Measurements from ENCODE around the gene DPH2. TPM values are rescaled to one million over a fixed set of nuclear protein-coding genes. Genes with fewer than 3 reads are reported as not detected.

Gene DPH2
- total RNA-seq, 1 donor: 32.6 TPM

GRCh38 chr1:43996733-43997115, 26.9 kb downstream of the DPH2 start:
- no peak for DNase-seq (ENCODE audit: low read depth in 2 of 3, low spot score in 2 of 3)

- DNase-seq (ENCODE audit: low read depth in 2 of 3, low spot score in 2 of 3): no peak
Measured at GRCh38 chr1:43997295-43997999, 27.6 kb downstream of the DPH2 start.

- DNase-seq (ENCODE audit: low read depth in 2 of 3, low spot score in 2 of 3): no peak
Measured at GRCh38 chr1:43998000-43998378, 28.2 kb downstream of the DPH2 start.

GRCh38 chr1:43999455-43999854, 29.6 kb downstream of the DPH2 start:
- no peak for DNase-seq (ENCODE audit: low read depth in 2 of 3, low spot score in 2 of 3)

- no peak for DNase-seq (ENCODE audit: low read depth in 2 of 3, low spot score in 2 of 3)
Measured at GRCh38 chr1:44000122-44000665, 30.4 kb downstream of the DPH2 start.

GRCh38 chr1:44002165-44002564, 32.4 kb downstream of the DPH2 start:
- no peak for DNase-seq (ENCODE audit: low read depth in 2 of 3, low spot score in 2 of 3)

GRCh38 chr1:44002606-44003157, 32.9 kb downstream of the DPH2 start:
- no peak for DNase-seq (ENCODE audit: low read depth in 2 of 3, low spot score in 2 of 3)

- DNase-seq (ENCODE audit: low read depth in 2 of 3, low spot score in 2 of 3): no peak
Measured at GRCh38 chr1:44008259-44008658, 38.4 kb downstream of the DPH2 start.

- DNase-seq (ENCODE audit: low read depth in 2 of 3, low spot score in 2 of 3): no peak
Measured at GRCh38 chr1:44010935-44011471, 41.2 kb downstream of the DPH2 start.

- no peak for DNase-seq (ENCODE audit: low read depth in 2 of 3, low spot score in 2 of 3)
Measured at GRCh38 chr1:44012404-44012803, 42.6 kb downstream of the DPH2 start.

GRCh38 chr1:44012941-44013609, 43.3 kb downstream of the DPH2 start:
- peak in 1 of 3 donors; percentile 70 for DNase-seq (ENCODE audit: low read depth in 2 of 3, low spot score in 2 of 3)

- DNase-seq (ENCODE audit: low read depth in 2 of 3, low spot score in 2 of 3): no peak
Measured at GRCh38 chr1:44013949-44014348, 44.1 kb downstream of the DPH2 start.

- DNase-seq (ENCODE audit: low read depth in 2 of 3, low spot score in 2 of 3): no peak
Measured at GRCh38 chr1:44014365-44015104, 44.7 kb downstream of the DPH2 start.

- DNase-seq (ENCODE audit: low read depth in 2 of 3, low spot score in 2 of 3): no peak
Measured at GRCh38 chr1:44015206-44015605, 45.4 kb downstream of the DPH2 start.

- no peak for DNase-seq (ENCODE audit: low read depth in 2 of 3, low spot score in 2 of 3)
Measured at GRCh38 chr1:44016041-44016889, 46.5 kb downstream of the DPH2 start.

GRCh38 chr1:44016890-44017400, 47.1 kb downstream of the DPH2 start:
- DNase-seq (ENCODE audit: low read depth in 2 of 3, low spot score in 2 of 3): no peak

- no peak for DNase-seq (ENCODE audit: low read depth in 2 of 3, low spot score in 2 of 3)
Measured at GRCh38 chr1:44019466-44019948, 49.7 kb downstream of the DPH2 start.

- no peak for DNase-seq (ENCODE audit: low read depth in 2 of 3, low spot score in 2 of 3)
Measured at GRCh38 chr1:44020464-44020863, 50.7 kb downstream of the DPH2 start.

- no peak for DNase-seq (ENCODE audit: low read depth in 2 of 3, low spot score in 2 of 3)
Measured at GRCh38 chr1:44021156-44021555, 51.3 kb downstream of the DPH2 start.
